NCI-H460 (cell line): ENCODE measurements around the gene FAM72B. TPM values are rescaled to one million over a fixed set of nuclear protein-coding genes. Genes with fewer than 3 reads are reported as not detected.
"Not testable (repeated sequence)": the region's sequence is repeated elsewhere in the genome, so short reads cannot be mapped to it uniquely, and the experiment has no call there.

ENCODE experiments used
- DNase-seq: peaks from one replicate; pipeline ENCODE4 v3.0.0-alpha.2; 2016; ENCODE audit warnings: low read depth; ENCODE audit errors: extremely low read depth
- total RNA-seq: library from RNA; depleted of rRNA; stranded (reverse); fragments of >200 nt; shearing (Covaris generic); gene quantifications from 2 replicates; pipeline ENCODE4 v1.2.3, GENCODE V29; 2014; rRNA removed

Gene FAM72B
- total RNA-seq, 1 experiment from 2014 or later: 17.3 TPM

- DNase-seq: not testable (repeated sequence)
Observed at GRCh38 chr1:121156958-121157603, 27.1 kb downstream of the FAM72B start.

- DNase-seq: peak; percentile 9
Observed at GRCh38 chr1:121155671-121156358, 28.3 kb downstream of the FAM72B start.

GRCh38 chr1:121154811-121155210 is 29.3 kb downstream of the FAM72B start:
- DNase-seq: not testable (repeated sequence)

GRCh38 chr1:121152788-121153187 is 31.4 kb downstream of the FAM72B start:
- DNase-seq: not testable (repeated sequence)

- DNase-seq: not testable (repeated sequence)
Observed at GRCh38 chr1:121151294-121151693, 32.8 kb downstream of the FAM72B start.

- not testable (repeated sequence) for DNase-seq
Observed at GRCh38 chr1:121148489-121149190, 35.5 kb downstream of the FAM72B start.

- not testable (repeated sequence) for DNase-seq
Observed at GRCh38 chr1:121140393-121140792, 43.7 kb downstream of the FAM72B start.

GRCh38 chr1:121131494-121131893 is 52.6 kb downstream of the FAM72B start:
- not testable (repeated sequence) for DNase-seq

- not testable (repeated sequence) for DNase-seq
Observed at GRCh38 chr1:121118480-121118824, 65.7 kb downstream of the FAM72B start.

Other genes starting within 250 kb of the FAM72B start
- 16.7 and 17.7 TPM in 2 replicates for gene SRGAP2C, start 635 bp upstream of the FAM72B start, total RNA-seq